Activated gamma-delta T cell treated with anti-CD3 and anti-CD28 coated beads, Interleukin-2, amount 50 U/mL, for 16 hours (primary cell): Measurements from ENCODE around the gene ASS1.

Experiments used
- DNase-seq: peaks from one replicate; pipeline ENCODE4 v3.0.0-alpha.2; 2020; ENCODE audit warnings: low read depth

Gene ASS1

GRCh38 chr9:130498298-130498917, 53.6 kb downstream of the ASS1 start:
- no peak for DNase-seq

GRCh38 chr9:130498918-130499698, 54.3 kb downstream of the ASS1 start:
- DNase-seq, result no peak

DNA sequence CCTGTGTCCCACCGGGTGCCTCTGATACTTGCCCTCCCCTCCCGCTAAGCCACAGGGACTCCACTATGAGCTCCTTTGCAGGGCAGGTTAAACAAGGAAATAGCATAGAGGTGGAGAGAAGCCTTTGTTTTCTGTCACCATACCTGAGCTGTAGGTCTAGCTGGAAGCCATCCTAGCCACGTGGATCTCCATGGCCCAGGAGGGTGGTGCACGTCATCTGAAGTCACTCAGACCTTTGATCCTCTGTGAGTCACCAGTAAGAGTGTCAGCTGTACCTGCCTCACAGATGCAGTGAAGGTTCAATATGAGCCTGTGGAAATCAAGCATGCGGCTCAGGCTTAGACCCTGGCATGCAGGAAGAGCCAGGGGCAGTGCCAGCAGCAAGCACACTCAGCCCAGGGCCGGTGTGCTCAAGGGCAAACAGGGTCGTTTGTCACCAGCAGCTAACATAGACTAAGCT, 55.1 kb downstream of the ASS1 start:
- DNase-seq, result no peak

DNA sequence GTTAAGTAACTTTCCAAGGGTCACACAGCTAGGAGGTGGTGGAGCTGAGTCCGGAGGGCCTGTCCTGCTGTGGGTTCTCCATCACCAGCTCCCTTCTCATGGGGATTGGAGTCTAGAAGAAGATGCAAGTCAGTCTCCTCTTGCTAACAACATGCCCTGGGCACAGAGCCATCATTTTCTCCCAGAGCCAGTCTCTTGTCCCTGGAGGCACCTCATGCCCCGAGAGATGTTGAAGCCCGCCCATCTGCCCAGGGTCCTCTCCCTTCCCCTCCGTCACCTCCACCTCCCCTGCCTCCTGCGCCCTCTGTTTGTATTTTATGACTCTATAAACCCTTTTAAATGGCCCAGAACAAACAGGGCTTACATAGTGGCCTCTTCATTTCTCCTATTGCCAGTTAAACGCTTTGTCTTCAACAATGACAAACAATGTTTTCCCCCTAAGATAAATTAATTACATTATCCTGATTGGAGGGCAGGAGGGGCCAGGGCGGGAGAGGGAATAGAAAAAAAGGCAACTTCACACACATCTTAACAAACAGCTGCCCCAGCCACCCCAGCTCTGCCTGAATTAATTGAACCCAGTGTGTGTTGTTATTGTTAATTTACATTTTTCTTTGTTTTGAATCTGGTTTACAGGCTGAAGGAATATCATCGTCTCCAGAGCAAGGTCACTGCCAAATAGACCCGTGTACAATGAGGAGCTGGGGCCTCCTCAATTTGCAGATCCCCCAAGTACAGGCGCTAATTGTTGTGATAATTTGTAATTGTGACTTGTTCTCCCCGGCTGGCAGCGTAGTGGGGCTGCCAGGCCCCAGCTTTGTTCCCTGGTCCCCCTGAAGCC, 55.8 kb downstream of the ASS1 start:
- DNase-seq, result no peak

GRCh38 chr9:130501639-130502038, 56.9 kb downstream of the ASS1 start:
- no peak for DNase-seq

DNA sequence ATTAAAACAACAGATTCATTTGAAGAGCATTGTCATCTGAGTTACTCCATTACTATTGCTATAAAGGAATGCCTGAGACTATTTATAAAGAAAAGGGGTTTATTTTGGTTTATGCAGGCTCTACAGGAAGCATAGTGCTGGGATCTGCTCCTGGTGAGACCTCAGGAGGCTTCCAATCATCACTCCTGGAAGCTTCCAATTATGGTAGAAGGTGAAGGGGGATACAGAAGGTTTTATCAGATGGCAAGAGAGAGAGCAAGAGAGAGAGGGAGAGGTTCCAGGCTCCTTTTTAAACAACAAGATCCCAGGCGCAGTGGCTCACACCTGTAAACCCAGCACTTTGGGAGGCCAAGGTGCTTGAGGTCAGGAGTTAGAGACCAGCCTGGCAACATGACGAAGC, 63.5 kb downstream of the ASS1 start:
- DNase-seq, result no peak

DNA sequence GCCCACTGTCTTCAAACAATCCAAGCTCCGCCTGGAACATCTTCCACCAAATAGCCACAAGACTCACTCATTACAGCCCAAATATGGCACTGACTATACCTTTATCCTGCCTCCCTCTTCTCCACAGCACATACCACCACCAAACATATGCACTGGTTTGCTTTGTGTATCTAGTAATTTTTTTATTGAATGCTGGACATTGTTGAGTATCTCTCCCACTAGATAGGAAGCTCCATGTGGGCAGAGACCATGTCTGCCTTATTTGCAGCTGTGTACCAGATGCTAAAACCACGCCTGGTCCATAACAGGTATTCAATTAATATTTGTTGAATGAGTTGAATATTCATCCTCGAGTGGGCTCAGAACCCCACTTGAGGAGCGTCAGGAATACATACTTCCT, 67.4 kb downstream of the ASS1 start:
- no peak for DNase-seq

DNA sequence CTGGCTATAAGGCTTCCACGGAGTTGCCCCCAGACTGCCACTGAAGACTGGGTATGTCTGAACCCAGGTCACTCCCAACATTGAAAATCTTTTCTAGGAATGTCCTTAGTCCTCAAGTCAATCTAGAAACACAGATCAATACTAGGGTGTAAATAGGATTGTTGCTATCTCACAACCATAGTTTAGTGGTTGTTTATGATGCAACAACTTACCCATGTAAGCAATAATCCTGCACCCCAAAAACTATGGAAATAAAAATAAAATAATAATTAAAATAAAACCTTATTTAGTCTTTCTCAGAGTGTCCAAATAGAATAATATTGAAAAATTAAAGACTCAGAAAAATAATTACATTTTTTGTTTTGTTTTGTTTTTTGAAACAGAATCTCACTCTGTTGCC, 68.3 kb downstream of the ASS1 start:
- DNase-seq, result no peak

DNA sequence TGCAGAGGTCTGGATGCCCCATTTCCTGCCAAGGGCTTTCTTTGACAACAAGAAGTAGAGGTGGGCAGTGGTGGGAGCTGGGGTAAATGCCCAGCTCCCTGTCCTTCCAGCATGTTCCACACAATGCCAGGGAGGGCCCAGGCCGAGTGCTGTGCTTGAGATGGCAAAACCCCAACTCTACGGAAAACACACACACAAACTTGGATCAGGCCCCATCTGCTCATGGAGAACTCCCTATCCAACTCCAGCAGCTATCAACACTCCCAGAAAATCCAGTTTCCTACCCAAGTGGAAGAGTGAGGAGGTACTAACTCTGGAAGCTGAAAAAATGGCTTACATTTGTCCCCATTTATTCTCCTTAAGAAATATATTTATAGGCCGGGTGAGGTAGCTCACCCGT, 73.5 kb downstream of the ASS1 start:
- DNase-seq, result no peak

GRCh38 chr9:130518943-130519799, 74.4 kb downstream of the ASS1 start:
- no peak for DNase-seq

DNA sequence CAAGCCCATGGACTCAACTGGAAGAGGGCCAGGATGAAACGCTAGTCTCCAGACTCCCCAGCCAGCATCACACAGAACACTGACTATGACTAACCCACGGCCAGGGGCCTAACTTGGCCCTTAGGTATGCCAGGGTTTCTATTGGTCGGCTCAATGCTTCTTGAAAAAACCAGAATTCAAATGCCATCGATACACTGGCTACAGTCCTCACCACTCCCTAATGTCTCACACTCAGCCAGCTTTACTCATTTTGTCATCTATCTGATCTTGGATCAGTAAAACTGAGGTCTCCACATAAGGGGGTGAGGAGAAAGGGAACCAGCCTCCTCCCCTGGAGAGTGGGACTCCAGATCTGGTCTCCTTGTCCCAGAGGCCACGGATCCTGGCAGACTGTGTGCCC, 75.2 kb downstream of the ASS1 start:
- DNase-seq, result no peak

DNA sequence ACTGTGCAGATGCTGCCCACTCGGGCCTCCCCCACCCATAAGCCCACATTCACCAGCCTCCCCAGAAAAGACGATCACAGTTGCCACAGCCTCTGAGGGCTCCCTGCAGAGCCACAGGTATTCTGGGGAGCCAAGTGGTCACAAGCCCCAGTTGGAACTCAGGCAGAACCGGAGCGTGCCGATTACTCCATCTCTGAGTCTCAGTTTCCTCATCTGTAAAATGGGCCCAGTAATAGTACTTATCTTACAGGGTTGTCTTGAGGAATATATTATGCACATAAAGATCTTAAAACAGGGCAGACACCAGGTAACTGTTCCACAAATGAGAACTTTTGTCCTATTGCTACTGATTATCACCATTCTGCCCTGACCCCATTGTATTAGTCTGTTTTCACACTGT, 77.0 kb downstream of the ASS1 start:
- no peak for DNase-seq

DNA sequence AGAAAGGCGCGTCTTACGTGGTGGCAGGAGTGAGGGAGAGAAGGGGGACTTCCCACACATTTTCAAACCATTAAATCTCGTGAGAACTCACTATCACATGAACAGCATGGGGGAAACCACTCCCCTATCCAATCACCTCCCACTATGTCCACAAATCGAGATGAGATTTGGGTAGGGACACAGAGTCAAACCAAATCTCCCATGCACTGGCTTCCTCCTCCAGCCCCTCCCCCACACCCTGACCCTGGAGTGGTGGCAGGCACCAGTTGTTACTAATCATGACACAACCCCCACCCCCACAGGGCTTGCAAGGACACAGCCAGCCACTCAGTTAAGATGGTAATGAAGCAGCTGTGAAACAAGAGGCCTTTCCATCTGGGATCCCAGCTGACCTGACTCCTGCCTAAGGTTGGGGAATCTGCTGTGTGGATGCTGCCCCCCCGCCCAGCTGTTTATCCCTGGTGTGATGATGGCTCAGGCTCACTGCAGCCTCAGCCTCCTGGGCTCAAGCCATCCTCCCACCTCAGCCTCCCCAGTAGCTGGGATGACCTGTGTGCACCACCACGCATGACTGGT, 77.6 kb downstream of the ASS1 start:
- DNase-seq, result no peak

DNA sequence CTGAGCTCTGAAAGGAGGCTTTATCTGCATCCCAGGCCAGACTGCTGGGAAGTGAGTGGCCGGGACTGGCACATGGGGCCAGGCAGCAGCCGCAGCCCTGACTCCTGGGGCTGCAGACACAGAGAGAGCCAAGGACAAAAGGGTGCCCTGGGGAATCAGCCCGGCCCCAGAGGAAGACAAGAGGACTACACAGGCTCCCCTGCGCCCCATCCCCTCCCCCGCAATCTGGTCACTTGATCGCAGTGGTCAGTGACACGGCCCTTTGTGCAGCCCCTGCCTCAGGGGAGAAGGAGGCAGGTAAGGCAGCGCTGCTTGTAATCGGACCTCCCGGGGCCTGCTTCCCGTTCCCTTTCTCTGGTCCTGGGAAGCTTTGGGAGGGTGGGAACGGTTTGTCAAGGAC, 79.2 kb downstream of the ASS1 start:
- DNase-seq, result no peak

GRCh38 chr9:130526193-130526853, 81.6 kb downstream of the ASS1 start:
- no peak for DNase-seq

GRCh38 chr9:130526854-130527650, 82.3 kb downstream of the ASS1 start:
- no peak for DNase-seq

DNA sequence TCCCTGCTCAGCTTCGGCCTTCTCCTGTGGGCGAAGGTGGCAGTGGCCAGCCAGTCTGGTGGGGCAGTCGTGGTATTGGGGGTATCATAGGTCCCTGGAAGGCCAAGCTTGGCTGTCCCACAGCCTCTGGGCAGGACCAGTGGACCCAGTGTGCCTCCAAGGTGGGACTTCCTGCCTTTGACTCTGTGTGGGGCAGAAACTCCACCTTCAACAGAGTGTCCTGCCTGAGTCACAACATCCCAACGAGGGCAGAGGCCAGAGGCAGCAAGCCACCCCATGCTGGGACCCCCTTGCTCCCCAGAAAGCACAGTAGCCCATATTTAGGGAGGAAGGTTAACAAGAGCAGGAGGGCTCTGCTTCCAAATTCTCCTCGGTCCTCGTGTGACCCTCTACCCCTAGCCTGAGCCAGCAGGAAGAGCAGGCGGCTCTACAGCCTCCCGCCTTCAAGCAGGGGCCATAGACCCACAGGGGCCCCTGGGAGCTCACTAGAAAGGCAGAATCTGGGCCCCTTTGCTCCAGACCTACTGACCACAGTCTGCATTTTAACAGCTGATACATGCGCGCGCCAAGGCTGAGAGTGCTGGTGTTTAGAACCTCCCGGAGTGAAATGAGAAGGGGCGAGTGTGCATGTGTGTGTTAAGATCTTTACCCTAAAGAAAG, 83.0 kb downstream of the ASS1 start:
- DNase-seq, result no peak

DNA sequence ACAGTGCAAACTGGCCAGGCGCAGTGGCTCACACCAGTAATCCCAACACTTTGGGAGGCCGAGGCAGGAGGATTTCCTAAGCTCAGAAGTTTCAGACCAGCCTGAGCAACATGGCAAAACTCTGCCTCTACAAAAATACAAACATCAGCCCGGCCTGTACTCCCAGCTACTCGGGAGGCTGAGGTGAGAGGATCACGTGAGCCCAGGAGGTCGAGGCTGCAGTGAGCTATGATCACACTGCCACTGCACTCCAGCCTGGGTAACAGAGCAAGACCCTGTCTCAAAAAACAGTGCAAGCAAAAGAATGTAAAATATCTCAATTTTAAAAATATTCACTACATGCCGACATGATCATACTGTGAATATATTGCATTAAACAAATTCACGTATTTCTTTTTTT, 83.9 kb downstream of the ASS1 start:
- DNase-seq, result no peak

DNA sequence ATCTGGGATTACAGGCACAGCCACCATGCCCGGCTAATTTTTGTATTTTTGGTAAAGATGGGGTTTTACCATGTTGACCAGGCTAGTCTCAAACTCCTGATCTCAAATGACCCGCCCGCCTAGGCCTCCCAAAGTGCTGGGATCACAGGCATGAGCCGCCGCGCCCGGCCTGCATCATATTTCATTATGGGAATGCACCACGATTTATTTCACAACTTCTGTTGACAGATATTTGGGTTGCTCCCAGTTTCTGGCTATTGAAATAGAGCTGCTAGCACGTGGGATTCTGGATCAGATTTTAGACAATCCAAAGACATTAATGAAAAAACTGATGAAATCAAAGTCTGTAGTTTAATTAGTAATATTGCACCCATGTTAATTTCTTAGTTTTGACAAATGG, 86.2 kb downstream of the ASS1 start:
- no peak for DNase-seq

- DNase-seq, result no peak
Measured at GRCh38 chr9:130531670-130532069, 86.9 kb downstream of the ASS1 start.
